ENCODE results near the gene ZSCAN31.

DNA sequence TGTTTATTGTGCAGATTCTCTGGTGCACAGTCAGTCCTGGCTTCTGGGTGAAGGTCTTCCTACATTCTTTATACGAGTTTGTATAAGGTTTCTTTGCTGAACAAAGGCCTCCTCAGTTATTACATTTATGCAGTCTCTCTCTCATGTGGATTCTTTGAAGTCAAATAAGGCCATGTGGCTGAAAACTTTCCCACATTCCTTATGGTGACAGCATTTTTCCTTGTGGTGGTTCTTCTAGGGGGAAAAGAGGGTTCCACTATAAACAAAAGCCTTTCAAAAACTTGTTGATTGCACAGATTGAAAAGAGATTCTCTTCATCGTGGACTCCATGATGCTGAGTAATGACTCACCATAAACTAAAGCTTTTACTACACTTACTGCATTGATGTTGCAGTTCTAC, 44.4 kb upstream of the ZSCAN31 start:
- TF ChIP-seq, protein P1, sequence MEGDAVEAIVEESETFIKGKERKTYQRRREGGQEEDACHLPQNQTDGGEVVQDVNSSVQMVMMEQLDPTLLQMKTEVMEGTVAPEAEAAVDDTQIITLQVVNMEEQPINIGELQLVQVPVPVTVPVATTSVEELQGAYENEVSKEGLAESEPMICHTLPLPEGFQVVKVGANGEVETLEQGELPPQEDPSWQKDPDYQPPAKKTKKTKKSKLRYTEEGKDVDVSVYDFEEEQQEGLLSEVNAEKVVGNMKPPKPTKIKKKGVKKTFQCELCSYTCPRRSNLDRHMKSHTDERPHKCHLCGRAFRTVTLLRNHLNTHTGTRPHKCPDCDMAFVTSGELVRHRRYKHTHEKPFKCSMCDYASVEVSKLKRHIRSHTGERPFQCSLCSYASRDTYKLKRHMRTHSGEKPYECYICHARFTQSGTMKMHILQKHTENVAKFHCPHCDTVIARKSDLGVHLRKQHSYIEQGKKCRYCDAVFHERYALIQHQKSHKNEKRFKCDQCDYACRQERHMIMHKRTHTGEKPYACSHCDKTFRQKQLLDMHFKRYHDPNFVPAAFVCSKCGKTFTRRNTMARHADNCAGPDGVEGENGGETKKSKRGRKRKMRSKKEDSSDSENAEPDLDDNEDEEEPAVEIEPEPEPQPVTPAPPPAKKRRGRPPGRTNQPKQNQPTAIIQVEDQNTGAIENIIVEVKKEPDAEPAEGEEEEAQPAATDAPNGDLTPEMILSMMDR (IDR thresholded peaks at IDR 0.05), result no peak
- TF ChIP-seq POLR2AphosphoS5 (IDR thresholded peaks at IDR 0.05; ENCODE audit: insufficient read depth in 1 of 2, low read depth in 1 of 2), result no peak

Data from vagina (tissue), 2 donors.